ENCODE data around the gene RGMA. TPM values are rescaled to one million over a fixed set of nuclear protein-coding genes. Genes with fewer than 3 reads are reported as not detected.

The RGMA gene
- total RNA-seq, 1 experiment from 2014 or later, result 41.4 TPM

DNA sequence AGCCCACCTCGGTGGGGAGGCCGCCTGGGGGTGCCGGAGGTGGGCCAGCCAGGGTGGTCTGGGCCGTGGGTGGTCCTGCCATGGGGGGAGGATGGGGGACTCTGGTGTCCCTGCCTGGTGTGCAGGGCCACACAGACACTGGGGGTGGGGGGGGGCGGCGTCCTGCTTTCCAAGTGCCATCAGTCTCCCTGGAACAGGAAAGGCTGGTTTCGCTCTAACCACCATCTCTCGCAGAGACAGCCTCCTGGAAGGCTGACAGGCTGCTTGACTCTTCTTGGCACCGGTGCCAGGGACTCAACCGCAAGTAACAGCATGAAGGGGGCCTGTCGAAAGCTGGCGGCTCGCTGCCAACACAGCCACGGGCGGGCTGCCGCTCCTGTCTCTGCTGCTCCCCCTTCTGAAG lies 40.3 kb downstream of the RGMA start:
- no peaks in the 10 kb centered on the region for H3K4me1 ChIP-seq (ENCODE audit: insufficient read depth, low read length)
- no peak overlapping the region for H2AFZ ChIP-seq (ENCODE audit: low read length)
- no peaks in the 10 kb centered on the region for H3K23me2 ChIP-seq (ENCODE audit: insufficient read length, low read depth, low read length, poor library complexity, severe bottlenecking)
- no peak overlapping the region for H2BK120ac ChIP-seq (ENCODE audit: low read depth, low read length, poor library complexity, severe bottlenecking)
- H2BK12ac ChIP-seq (ENCODE audit: insufficient read length, low read depth, low read length), result no peak overlapping the region
- no peak overlapping the region for H3K4me2 ChIP-seq (ENCODE audit: insufficient read depth, insufficient read length, low read length)
- no peak overlapping the region for H3K14ac ChIP-seq (ENCODE audit: insufficient read depth, low read length)
- Mint-ChIP-seq H3K4me1 (0 out of 4 replicates have a peak, but pooled peaks cover 0 to 3% of the 10 kb centered on the region in 2 experiments), H3K36me3 (ENCODE audit: insufficient read depth in 1 of 3, low read depth in 3 of 3) (peaks cover 68 to 99% (median 88%) of the 10 kb centered on the region in 3 experiments), H3K4me3 (no peak overlapping the region), H3K27me3 (ENCODE audit: low read depth) (no peaks in the 10 kb centered on the region), H3K27ac (peak overlapping the region in 2 of 3 experiments; percentile 19 to 61; a peak in 1 of 7 replicates), H3K9me3 (peaks cover 11 to 13% of the 10 kb centered on the region in 2 experiments)
- H4K8ac ChIP-seq (replicated peaks; ENCODE audit: insufficient read length, low read depth, low read length), result no peak overlapping the region
- no peak overlapping the region for H2BK15ac ChIP-seq (ENCODE audit: low read depth, low read length)
- H2BK20ac ChIP-seq (ENCODE audit: low read depth, low read length, poor library complexity, severe bottlenecking), result no peak overlapping the region
- peaks cover 7% of the 10 kb centered on the region for H3K9me3 ChIP-seq (ENCODE audit: control insufficient read depth, low read depth, low read length)
- no peaks in the 10 kb centered on the region for H3K79me2 ChIP-seq (ENCODE audit: insufficient read depth, low read length)
- H3K4ac ChIP-seq (ENCODE audit: low read depth, low read length), result no peak overlapping the region
- no peak overlapping the region for H3K56ac ChIP-seq (ENCODE audit: insufficient read length, low read depth, low read length)
- H2AK5ac ChIP-seq (ENCODE audit: insufficient read length, low read length), result no peak overlapping the region
- no peaks in the 10 kb centered on the region for H3K27me3 ChIP-seq (ENCODE audit: insufficient read depth, low read length)
- no peak for DNase-seq
- H4K20me1 ChIP-seq (ENCODE audit: control insufficient read depth, insufficient read depth, insufficient read length), result peaks cover 6% of the 10 kb centered on the region
- H3K18ac ChIP-seq (ENCODE audit: insufficient read length, low read depth, low read length), result no peak overlapping the region
- H3K27ac ChIP-seq (ENCODE audit: insufficient read length, low read depth, low read length), result no peak overlapping the region
- H4K91ac ChIP-seq (ENCODE audit: insufficient read length, low read depth, low read length), result no peak overlapping the region
- H3K9ac ChIP-seq (ENCODE audit: extremely low read depth, insufficient read length, low read length), result no peak overlapping the region
- H3K79me1 ChIP-seq (ENCODE audit: insufficient read depth, low read depth, low read length, poor library complexity, severe bottlenecking), result peaks cover 3% of the 10 kb centered on the region
- no CpG with 5 or more reads among the region's 16 CpGs for WGBS (ENCODE audit: extremely low coverage, insufficient read length, low lambda C conversion rate)
- TF ChIP-seq CTCF (conservative IDR thresholded peaks at IDR 0.05), result no peak
- no peak overlapping the region for H3T11ph ChIP-seq (ENCODE audit: low read length)
- no peak overlapping the region for H3K23ac ChIP-seq (ENCODE audit: insufficient read length, low read depth, low read length)
- H2BK5ac ChIP-seq (ENCODE audit: insufficient read length, low read length), result no peak overlapping the region
- H4K5ac ChIP-seq (ENCODE audit: insufficient read length, low read depth, low read length), result no peak overlapping the region

All from H9 (cell line).